RWPE1 (cell line): ENCODE data around the gene TMA7B.

Source experiments
- CTCF ChIA-PET: fragments of 350-600 bp; sonication (Branson Sonifier 250); formaldehyde crosslinking; extraction: SDS; loops from one replicate; lab custom pipeline; 2021; lab: Yijun Ruan, JAX
- POLR2A ChIA-PET: fragments of 400-600 bp; formaldehyde crosslinking; extraction: SDS; loops from one replicate; lab custom pipeline; 2020; ENCODE audit warnings: antibody characterized with exemption; ENCODE audit not compliant: low non-redundant PET; lab: Yijun Ruan, JAX
- DNase-seq: peaks from one replicate; pipeline ENCODE4 v3.0.0; 2012; ENCODE audit warnings: low spot score
- H3K27ac ChIP-seq: fragments of 450-650 bp; 2 replicates; pipeline ENCODE4 v1.5.1; 2017
- TF ChIP-seq, protein P1 (sequence below): fragments of 450-650 bp; conservative IDR thresholded peaks from 2 replicates; pipeline ENCODE4 v1.5.1; 2017; ENCODE audit warnings: low read depth, mild to moderate bottlenecking

Gene TMA7B

DNA sequence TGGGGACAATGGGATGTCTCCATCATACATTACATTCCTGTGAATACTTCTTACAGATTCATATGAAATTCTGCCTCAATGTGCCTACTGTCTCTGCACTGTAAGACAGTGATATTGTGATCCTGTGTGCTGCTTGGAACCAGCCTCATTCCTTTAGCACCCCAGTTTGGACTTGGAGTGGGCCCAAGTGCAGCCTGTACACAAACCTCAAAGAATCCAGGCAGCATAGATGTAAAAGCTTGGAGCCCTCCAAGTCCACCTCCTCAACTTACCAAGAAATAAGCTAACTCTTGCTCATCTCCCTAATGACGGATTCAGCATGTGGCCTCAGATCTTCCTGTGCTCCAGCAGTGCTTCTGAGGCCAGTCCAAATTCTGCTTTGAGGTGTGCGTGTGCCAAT, 34.9 kb upstream of the TMA7B start:
- ChIA-PET CTCF (no interaction called here), POLR2A (no interaction called here)
- no peak for DNase-seq
- no peak overlapping the region for H3K27ac ChIP-seq
- TF ChIP-seq, protein P1, sequence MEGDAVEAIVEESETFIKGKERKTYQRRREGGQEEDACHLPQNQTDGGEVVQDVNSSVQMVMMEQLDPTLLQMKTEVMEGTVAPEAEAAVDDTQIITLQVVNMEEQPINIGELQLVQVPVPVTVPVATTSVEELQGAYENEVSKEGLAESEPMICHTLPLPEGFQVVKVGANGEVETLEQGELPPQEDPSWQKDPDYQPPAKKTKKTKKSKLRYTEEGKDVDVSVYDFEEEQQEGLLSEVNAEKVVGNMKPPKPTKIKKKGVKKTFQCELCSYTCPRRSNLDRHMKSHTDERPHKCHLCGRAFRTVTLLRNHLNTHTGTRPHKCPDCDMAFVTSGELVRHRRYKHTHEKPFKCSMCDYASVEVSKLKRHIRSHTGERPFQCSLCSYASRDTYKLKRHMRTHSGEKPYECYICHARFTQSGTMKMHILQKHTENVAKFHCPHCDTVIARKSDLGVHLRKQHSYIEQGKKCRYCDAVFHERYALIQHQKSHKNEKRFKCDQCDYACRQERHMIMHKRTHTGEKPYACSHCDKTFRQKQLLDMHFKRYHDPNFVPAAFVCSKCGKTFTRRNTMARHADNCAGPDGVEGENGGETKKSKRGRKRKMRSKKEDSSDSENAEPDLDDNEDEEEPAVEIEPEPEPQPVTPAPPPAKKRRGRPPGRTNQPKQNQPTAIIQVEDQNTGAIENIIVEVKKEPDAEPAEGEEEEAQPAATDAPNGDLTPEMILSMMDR: no peak

DNA sequence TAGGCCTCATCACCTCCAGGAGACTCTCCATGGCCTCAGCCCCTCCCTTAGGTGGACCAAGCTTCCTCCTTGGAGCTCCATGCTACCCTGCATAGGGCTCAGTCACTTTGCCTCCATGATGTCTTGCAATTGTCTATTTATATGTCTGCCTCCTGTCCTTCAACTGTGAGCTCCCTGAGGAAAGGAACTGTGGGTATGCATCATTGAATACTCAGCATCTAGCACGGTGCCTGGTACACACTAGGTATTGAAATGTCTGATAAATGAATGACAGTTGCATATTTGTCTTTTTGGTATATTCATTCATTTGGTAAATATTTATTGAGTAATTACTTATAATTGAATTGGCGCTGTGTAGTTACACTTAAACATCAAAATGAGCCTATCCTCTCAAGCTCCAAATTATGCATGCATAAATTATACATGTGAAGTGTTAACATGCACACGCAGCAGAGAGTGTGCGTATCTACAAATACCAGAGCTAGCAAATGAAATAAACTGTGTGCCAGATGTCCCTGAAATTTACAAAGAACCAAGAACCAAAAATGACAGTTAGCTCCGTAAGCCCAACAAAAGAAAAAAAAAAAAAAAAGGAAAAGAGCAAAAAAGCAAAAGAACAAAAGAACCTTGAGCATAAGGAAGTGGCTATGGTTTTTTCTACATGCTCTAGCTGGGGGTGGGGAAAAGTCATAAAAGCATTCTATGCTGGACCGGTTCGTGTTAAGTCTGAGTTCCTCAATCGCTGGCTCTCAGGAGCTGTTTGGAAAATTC, 34.1 kb upstream of the TMA7B start:
- no peak for DNase-seq
- ChIA-PET CTCF (no interaction called here), POLR2A (no interaction called here)
- no peak overlapping the region for H3K27ac ChIP-seq
- TF ChIP-seq, protein P1: no peak

DNA sequence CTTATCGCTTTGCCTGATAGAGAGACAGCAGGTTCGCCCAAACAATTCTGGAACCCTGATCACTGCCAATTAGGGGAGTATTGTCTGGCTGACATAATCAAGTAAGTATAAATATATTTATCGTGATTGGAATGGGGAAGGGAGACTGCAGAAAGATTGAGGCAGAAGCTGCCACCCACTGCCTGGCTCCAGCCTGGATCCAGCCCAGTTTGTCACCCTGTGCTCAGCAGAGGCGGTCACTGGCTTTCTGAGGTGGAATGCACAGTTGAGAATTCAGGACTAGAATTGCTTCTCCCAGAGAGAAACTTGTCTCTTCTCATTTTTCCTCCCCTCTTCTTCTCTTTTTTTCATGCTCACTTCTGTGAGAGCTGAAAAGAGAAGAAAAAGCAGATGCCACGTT, 33.4 kb upstream of the TMA7B start:
- TF ChIP-seq, protein P1: no peak
- CTCF ChIA-PET: interaction anchor here (0.6 to 0.7 kb wide), 2 partner anchors 397 to 621 kb away, joined by 3 read pairs; no protein-coding TSS in a partner anchor

DNA sequence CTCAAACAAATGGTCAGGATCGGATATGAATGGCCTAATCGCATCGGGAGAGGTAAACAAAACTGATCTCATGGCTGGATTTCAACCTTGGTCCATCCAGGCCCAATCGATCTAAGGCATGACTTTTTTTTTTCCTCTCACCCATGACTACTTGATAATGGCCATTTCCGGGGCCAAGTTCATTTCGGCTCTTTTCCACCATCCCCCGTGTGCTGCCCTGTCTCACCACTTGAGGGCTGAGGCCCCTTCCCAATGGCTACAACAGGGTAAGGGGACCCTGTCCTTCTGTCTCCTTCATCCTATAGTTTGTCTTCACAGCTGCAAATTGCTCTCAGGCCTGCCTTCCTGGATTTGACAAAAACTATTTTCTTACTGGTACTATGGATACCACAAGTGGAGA, 32.7 kb upstream of the TMA7B start:
- H3K27ac ChIP-seq: no peak overlapping the region
- POLR2A ChIA-PET: no interaction called here
- DNase-seq: no peak
- TF ChIP-seq, protein P1: no peak
- CTCF ChIA-PET: interaction anchor here (0.7 kb wide), 1 partner anchor 396 kb away, joined by 3 read pairs; no protein-coding TSS in a partner anchor

More for the DNA sequence above, 33.4 kb upstream of the TMA7B start:
- POLR2A ChIA-PET: no interaction called here
- H3K27ac ChIP-seq: no peak overlapping the region
- no peak for DNase-seq

DNA sequence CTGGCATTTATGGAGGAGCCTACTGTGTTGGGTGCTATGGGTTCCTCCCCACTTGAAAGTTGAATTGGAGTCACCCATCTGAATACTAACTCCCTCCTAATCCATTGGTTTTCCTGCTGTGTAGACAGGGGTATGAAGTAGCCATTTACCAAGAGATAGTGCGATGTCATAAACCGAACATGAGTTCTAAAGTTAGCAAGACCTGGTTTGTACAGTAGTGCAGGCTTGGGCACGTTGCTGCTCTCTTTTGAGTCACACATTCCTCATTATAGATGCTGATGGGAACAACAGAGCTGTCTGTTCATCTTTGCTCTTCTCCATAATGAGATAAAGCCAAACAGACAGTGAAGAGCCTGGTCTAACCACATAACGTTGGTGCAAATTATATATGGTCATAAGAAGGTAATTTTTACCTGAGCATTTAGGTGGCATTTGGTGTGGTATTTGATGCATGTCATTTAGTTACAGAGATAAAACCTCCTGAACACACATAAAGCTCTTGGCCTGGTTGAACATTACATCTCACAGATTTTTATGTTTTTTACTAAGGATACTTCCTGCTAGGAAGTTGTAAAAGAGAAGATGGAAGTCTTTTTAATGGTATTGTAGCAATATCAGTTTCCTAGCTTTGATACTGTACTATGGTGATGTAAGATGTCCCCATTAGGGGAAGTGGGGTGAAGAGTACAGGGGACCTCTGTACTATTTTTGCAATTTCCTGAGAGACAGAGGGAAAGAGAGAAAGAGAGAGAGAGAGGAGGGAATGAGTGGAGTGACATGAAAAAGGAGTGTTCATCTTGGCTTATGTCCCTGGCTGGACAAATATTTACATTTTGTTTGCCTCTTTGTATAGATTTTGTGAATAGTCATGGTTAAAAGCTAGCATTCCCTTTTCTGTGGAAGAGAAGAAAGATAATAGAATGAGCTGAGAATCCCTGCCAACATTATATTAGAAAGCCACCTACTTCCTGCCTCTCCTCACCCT, 31.4 kb upstream of the TMA7B start:
- POLR2A ChIA-PET: no interaction called here
- peak; percentile 33 for DNase-seq
- TF ChIP-seq, protein P1: no peak
- no peak overlapping the region for H3K27ac ChIP-seq
- CTCF ChIA-PET: no interaction called here

DNA sequence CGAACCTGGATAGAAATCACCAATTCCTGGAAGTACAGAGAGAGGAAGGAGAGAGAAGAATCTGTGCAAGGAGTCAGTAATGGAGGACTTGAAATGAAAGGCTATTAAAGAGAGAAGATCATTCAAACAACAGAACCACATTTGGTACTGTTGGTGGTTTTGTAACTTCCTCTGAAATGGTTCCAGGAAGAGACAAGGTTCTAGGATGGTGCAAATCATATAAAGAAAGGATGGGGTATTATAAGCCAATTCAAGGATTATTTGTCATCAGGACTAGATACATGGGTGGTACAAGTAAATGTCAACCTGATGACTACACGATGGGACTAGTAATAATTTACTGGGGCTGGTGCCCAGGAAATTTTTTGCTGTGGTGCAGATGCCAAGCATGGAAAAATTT, 28.9 kb upstream of the TMA7B start:
- TF ChIP-seq, protein P1: no peak
- no peak for DNase-seq
- H3K27ac ChIP-seq: no peak overlapping the region
- ChIA-PET CTCF (no interaction called here), POLR2A (no interaction called here)
